ENCODE data around the gene TNN.

Gene TNN

GRCh38 chr1:175171036-175171913 lies 103.6 kb downstream of the TNN start:
- DNase-seq (ENCODE audit: low spot score) = no peak
- in situ Hi-C loops (cut with MboI; ENCODE audit: low sequenced_read_pairs, unreplicated experiment) = no loop called here
- TF ChIP-seq, protein P1, sequence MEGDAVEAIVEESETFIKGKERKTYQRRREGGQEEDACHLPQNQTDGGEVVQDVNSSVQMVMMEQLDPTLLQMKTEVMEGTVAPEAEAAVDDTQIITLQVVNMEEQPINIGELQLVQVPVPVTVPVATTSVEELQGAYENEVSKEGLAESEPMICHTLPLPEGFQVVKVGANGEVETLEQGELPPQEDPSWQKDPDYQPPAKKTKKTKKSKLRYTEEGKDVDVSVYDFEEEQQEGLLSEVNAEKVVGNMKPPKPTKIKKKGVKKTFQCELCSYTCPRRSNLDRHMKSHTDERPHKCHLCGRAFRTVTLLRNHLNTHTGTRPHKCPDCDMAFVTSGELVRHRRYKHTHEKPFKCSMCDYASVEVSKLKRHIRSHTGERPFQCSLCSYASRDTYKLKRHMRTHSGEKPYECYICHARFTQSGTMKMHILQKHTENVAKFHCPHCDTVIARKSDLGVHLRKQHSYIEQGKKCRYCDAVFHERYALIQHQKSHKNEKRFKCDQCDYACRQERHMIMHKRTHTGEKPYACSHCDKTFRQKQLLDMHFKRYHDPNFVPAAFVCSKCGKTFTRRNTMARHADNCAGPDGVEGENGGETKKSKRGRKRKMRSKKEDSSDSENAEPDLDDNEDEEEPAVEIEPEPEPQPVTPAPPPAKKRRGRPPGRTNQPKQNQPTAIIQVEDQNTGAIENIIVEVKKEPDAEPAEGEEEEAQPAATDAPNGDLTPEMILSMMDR (IDR thresholded peaks at IDR 0.05; ENCODE audit: borderline replicate concordance, control extremely low read depth, extremely low read depth, insufficient read depth, missing control alignments) = no peak

DNA sequence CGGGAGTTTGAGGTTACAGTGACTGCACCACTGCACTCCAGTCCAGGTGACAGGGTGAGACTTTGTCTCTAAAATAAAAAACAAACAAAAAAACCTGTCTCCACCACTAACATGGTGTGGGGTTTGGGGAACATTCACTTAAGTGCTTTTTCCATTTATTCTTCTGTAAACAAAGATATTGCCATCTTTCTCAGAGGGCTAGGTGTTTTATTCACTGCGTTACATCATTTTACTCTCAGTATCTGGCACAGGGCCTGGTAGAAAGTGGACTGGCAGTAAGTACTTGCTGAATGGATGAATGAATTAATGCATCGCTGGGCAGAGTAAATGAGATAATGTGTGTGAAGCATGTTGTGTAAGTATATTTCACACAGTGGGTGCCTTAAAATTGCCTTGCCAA lies 104.9 kb downstream of the TNN start:
- no peak for DNase-seq (ENCODE audit: low spot score)
- TF ChIP-seq, protein P1 (IDR thresholded peaks at IDR 0.05; ENCODE audit: borderline replicate concordance, control extremely low read depth, extremely low read depth, insufficient read depth, missing control alignments) = no peak
- in situ Hi-C loops (cut with MboI; ENCODE audit: low sequenced_read_pairs, unreplicated experiment) = no loop called here

GRCh38 chr1:175173531-175173930 lies 105.9 kb downstream of the TNN start:
- DNase-seq (ENCODE audit: low spot score) = no peak
- in situ Hi-C loops (cut with MboI; ENCODE audit: low sequenced_read_pairs, unreplicated experiment) = no loop called here
- TF ChIP-seq, protein P1 (IDR thresholded peaks at IDR 0.05; ENCODE audit: borderline replicate concordance, control extremely low read depth, extremely low read depth, insufficient read depth, missing control alignments) = no peak

GRCh38 chr1:175174309-175175102 lies 106.9 kb downstream of the TNN start:
- in situ Hi-C loops (cut with MboI; ENCODE audit: low sequenced_read_pairs, unreplicated experiment) = no loop called here
- TF ChIP-seq, protein P1 (IDR thresholded peaks at IDR 0.05; ENCODE audit: borderline replicate concordance, control extremely low read depth, extremely low read depth, insufficient read depth, missing control alignments) = no peak

GRCh38 chr1:175176246-175176645 lies 108.6 kb downstream of the TNN start:
- in situ Hi-C loops (cut with MboI; ENCODE audit: low sequenced_read_pairs, unreplicated experiment) = no loop called here
- TF ChIP-seq, protein P1 (IDR thresholded peaks at IDR 0.05; ENCODE audit: borderline replicate concordance, control extremely low read depth, extremely low read depth, insufficient read depth, missing control alignments) = no peak
- DNase-seq (ENCODE audit: low spot score) = no peak

More at GRCh38 chr1:175174309-175175102, 106.9 kb downstream of the TNN start:
- peak; percentile 43 for DNase-seq (ENCODE audit: low spot score)

DNA sequence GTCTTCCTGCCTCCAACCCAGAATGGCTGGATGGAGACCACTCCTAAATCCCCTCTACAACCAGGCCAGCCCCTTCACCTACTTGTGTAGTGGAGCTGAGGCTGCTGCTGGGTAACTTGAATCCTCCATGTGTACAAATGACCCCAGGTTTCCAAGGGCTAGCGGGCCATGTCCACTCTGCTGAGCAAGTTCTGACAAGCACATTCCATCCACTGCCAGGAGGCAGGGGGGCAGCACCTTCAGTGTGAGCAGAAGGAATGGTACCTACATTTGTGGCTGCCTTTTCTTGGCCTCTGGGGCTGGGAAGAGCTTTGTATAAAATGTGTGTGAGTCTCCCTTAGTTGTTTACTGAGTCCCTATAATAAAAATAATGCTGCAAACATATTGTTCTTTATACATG lies 110.4 kb downstream of the TNN start:
- TF ChIP-seq, protein P1 (IDR thresholded peaks at IDR 0.05; ENCODE audit: borderline replicate concordance, control extremely low read depth, extremely low read depth, insufficient read depth, missing control alignments) = no peak
- in situ Hi-C loops (cut with MboI; ENCODE audit: low sequenced_read_pairs, unreplicated experiment) = no loop called here
- DNase-seq (ENCODE audit: low spot score) = no peak
